CD14-positive monocyte (primary cell): Measurements from ENCODE around the gene ICE1. TPM values are rescaled to one million over a fixed set of nuclear protein-coding genes. Genes with fewer than 3 reads are reported as not detected.

Experiments used
- DNase-seq, 3 donors: peaks; one replicate each; pipeline ENCODE4 v3.0.0-alpha.2; 2011 to 2022
- H2AFZ ChIP-seq: 2 replicates; pipeline ENCODE4 v1.6.0; 2012; ENCODE audit warnings: mild to moderate bottlenecking, low read depth, low read length, inconsistent platforms; ENCODE audit not compliant: insufficient read depth, poor library complexity, severe bottlenecking
- H3K27ac ChIP-seq, 2 donors: 1 replicate in 1 of 2; 2 replicates in 1 of 2; pipeline ENCODE4 v1.5.1; 2012 to 2013; ENCODE audit warnings: low read length in 2 of 2, control low read depth in 1 of 2, inconsistent platforms in 1 of 2, low read depth in 1 of 2, mild to moderate bottlenecking in 1 of 2
- H3K27me3 ChIP-seq, 2 donors: one replicate each; pipeline versions ENCODE4 v1.6.0 to v1.6.1; 2011 to 2013; ENCODE audit warnings: low read length in 2 of 2; ENCODE audit not compliant: control insufficient read depth in 2 of 2, insufficient read depth in 2 of 2
- H3K36me3 ChIP-seq, 2 donors: replicated peaks in 1 of 2; 1 replicate in 1 of 2; 2 replicates in 1 of 2; pipeline versions ENCODE4 v1.5.1 to v1.6.1; 2012 to 2013; ENCODE audit warnings: low read length in 2 of 2, control low read depth in 1 of 2, inconsistent platforms in 1 of 2, mild to moderate bottlenecking in 1 of 2; ENCODE audit not compliant: insufficient read depth in 2 of 2, control insufficient read depth in 1 of 2
- H3K4me1 ChIP-seq, 2 donors: 1 replicate in 1 of 2; 2 replicates in 1 of 2; pipeline versions ENCODE4 v1.5.1 to v1.6.1; 2012 to 2013; ENCODE audit warnings: low read length in 2 of 2, control low read depth in 1 of 2, inconsistent platforms in 1 of 2, mild to moderate bottlenecking in 1 of 2, moderate library complexity in 1 of 2; ENCODE audit not compliant: insufficient read depth in 2 of 2, control insufficient read depth in 1 of 2
- H3K4me2 ChIP-seq: replicated peaks from 2 replicates; pipeline ENCODE3; 2012; ENCODE audit warnings: low read length, moderate library complexity, mild to moderate bottlenecking; ENCODE audit not compliant: poor library complexity, severe bottlenecking; ENCODE audit errors: extremely low read depth
- H3K4me3 ChIP-seq, 3 experiments: fragments of 200-600 bp in 1 of 3; sonication (generic) in 1 of 3; replicated peaks in 1 of 3; 1 replicate in 2 of 3; 2 replicates in 1 of 3; pipeline ENCODE4 v1.5.1; 2011 to 2013; ENCODE audit warnings: low read length in 3 of 3, mild to moderate bottlenecking in 3 of 3, control low read depth in 2 of 3, low read depth in 2 of 3, inconsistent platforms in 1 of 3, moderate library complexity in 1 of 3
- H3K79me2 ChIP-seq: 2 replicates; pipeline ENCODE4 v1.6.0; 2012; ENCODE audit warnings: mild to moderate bottlenecking, control low read depth, inconsistent platforms, low read length, moderate library complexity; ENCODE audit not compliant: insufficient read depth
- H3K9ac ChIP-seq: 2 replicates; pipeline ENCODE4 v1.6.0; 2017; ENCODE audit warnings: low read length, mild to moderate bottlenecking; ENCODE audit not compliant: insufficient read depth, poor library complexity, severe bottlenecking
- H3K9me3 ChIP-seq, 2 donors: replicated peaks in 1 of 2; 1 replicate in 1 of 2; 2 replicates in 1 of 2; pipeline versions ENCODE4 v1.5.1 to v1.6.1; 2012 to 2013; ENCODE audit warnings: low read length in 2 of 2, control low read depth in 1 of 2; ENCODE audit not compliant: control insufficient read depth in 1 of 2, insufficient read depth in 1 of 2
- H4K20me1 ChIP-seq: 2 replicates; pipeline ENCODE4 v1.6.0; 2012; ENCODE audit warnings: mild to moderate bottlenecking, low read length, control low read depth, moderate library complexity; ENCODE audit not compliant: insufficient read depth
- H3K27ac Mint-ChIP-seq, 7 donors: one replicate each; pipeline ENCODE4 v1.8.0; 2020; ENCODE audit warnings: mild to moderate bottlenecking in 7 of 7, mixed read lengths in 7 of 7, moderate library complexity in 6 of 7, inconsistent platforms in 2 of 7
- H3K27me3 Mint-ChIP-seq, 3 donors: one replicate each; pipeline ENCODE4 v1.8.0; 2021 to 2022; ENCODE audit warnings: low read depth in 3 of 3, mild to moderate bottlenecking in 3 of 3, mixed read lengths in 3 of 3, moderate library complexity in 3 of 3, inconsistent platforms in 1 of 3
- H3K36me3 Mint-ChIP-seq, 2 donors: one replicate each; pipeline ENCODE4 v1.8.0; 2020; ENCODE audit warnings: mixed read lengths in 2 of 2, inconsistent platforms in 1 of 2, mild to moderate bottlenecking in 1 of 2
- H3K4me1 Mint-ChIP-seq: one replicate; pipeline ENCODE4 v1.8.0; 2020; ENCODE audit warnings: mild to moderate bottlenecking, mixed read lengths
- H3K4me3 Mint-ChIP-seq, 2 donors: one replicate each; pipeline ENCODE4 v1.8.0; 2020; ENCODE audit warnings: mild to moderate bottlenecking in 2 of 2, mixed read lengths in 2 of 2, moderate library complexity in 1 of 2
- H3K9me3 Mint-ChIP-seq, 7 donors: one replicate each; pipeline ENCODE4 v1.8.0; 2020 to 2022; ENCODE audit warnings: mixed read lengths in 7 of 7, mild to moderate bottlenecking in 6 of 7, moderate library complexity in 6 of 7, inconsistent platforms in 2 of 7
- WGBS: methylation state at CpG from one replicate; pipeline ENCODE4 v1.1.5; 2013; ENCODE audit warnings: missing lambda C conversion rate; ENCODE audit not compliant: insufficient coverage; 5-methylcytosine and 5-hydroxymethylcytosine counted together
- intact Hi-C, 2 donors: fragments of 100-400 bp; cut with micrococcal nuclease; formaldehyde crosslinking; loops; one replicate each; pipeline versions ENCODE4 v1.15.0 to v1.15.1; 2023
- polyA plus RNA-seq, 3 donors: library from polyadenylated mRNA; depleted of rRNA in 1 of 3; unstranded in 2 of 3; stranded (reverse) in 1 of 3; fragments of 300-500 nt in 2 of 3; fragments of >200 nt in 1 of 3; fragmentation: Illumina TruSeq in 2 of 3; gene quantifications; 1 replicate in 2 of 3; 2 replicates in 1 of 3; pipeline ENCODE4 v1.2.3, GENCODE V29; 2012 to 2021
- TF ChIP-seq, protein P1 (sequence below): fragments of 200-600 bp; IDR thresholded peaks from one replicate; pipeline ENCODE4 v1.8.0; 2022; ENCODE audit warnings: antibody characterized with exemption, mild to moderate bottlenecking

ICE1 gene
- polyA plus RNA-seq, 3 donors, result 2.4 to 8.2 (median 6.4) TPM

DNA sequence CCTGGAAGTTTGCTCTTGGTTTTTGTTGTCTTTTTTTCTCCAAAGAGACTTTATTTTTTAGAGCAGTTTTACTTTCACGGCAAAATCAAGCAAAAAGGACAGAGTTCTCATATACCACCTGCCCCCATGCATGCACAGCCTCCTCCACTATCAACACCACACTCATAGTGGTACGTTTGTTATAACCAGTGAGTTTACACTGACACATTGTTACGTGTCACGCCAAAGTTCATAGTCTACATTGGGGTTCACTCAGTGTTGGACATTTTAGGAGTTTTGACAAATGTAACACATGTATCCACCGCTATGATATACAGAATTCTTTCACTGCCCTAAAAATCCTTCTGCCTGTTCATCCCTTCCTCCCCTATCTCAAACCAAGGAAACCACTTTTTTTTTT, 7.5 kb upstream of the ICE1 start:
- WGBS, result 100% methylated on average over 2 of the region's 5 CpGs
- no peak overlapping the region for H3K9ac ChIP-seq
- H3K27me3 Mint-ChIP-seq, result peaks cover 0 to 9% (median 5%) of the 10 kb centered on the region in 3 donors
- DNase-seq, result no peak
- no peak overlapping the region for H3K27ac Mint-ChIP-seq
- no peak overlapping the region for H2AFZ ChIP-seq
- peaks cover 0 to under 1% of the 10 kb centered on the region in 2 donors for H3K9me3 ChIP-seq
- TF ChIP-seq, protein P1, sequence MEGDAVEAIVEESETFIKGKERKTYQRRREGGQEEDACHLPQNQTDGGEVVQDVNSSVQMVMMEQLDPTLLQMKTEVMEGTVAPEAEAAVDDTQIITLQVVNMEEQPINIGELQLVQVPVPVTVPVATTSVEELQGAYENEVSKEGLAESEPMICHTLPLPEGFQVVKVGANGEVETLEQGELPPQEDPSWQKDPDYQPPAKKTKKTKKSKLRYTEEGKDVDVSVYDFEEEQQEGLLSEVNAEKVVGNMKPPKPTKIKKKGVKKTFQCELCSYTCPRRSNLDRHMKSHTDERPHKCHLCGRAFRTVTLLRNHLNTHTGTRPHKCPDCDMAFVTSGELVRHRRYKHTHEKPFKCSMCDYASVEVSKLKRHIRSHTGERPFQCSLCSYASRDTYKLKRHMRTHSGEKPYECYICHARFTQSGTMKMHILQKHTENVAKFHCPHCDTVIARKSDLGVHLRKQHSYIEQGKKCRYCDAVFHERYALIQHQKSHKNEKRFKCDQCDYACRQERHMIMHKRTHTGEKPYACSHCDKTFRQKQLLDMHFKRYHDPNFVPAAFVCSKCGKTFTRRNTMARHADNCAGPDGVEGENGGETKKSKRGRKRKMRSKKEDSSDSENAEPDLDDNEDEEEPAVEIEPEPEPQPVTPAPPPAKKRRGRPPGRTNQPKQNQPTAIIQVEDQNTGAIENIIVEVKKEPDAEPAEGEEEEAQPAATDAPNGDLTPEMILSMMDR, result no peak
- H3K9me3 Mint-ChIP-seq, result peaks cover 2 to 15% (median 8%) of the 10 kb centered on the region in 7 donors
- H4K20me1 ChIP-seq, result no peaks in the 10 kb centered on the region
- no peaks in the 10 kb centered on the region for H3K79me2 ChIP-seq
- H3K4me3 Mint-ChIP-seq, result no peak overlapping the region
- no peaks in the 10 kb centered on the region for H3K4me1 ChIP-seq
- H3K4me2 ChIP-seq, result no peak overlapping the region
- H3K27me3 ChIP-seq, result no peaks in the 10 kb centered on the region
- no peaks in the 10 kb centered on the region for H3K36me3 Mint-ChIP-seq
- intact Hi-C loops, result loop anchor here (5.0 kb wide), 1 partner anchor 273 kb away; the partner anchor contains the start of gene ADAMTS16 (in 2 of the 2)
- no peaks in the 10 kb centered on the region for H3K36me3 ChIP-seq
- no peak overlapping the region for H3K4me3 ChIP-seq
- peaks cover 2% of the 10 kb centered on the region for H3K4me1 Mint-ChIP-seq
- no peak overlapping the region for H3K27ac ChIP-seq

DNA sequence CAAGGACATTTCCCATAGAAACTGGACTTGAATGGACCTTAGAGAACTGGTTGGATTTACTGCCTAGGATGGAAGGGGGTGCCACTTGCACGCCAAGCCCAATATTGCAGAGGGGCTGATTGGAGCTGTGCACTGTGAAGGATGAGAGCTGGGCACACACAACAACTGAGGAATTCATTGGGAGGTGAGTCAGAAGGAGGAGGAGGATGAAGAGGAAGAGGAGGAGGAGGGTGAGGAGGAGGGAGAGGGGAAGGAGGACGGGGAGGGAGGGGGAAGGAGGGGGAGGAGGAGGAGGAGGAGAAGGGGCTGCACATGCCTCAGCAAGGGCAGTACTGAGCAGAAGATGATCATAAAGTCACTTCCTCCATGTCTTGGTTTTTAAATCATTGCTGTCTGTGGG, 5.7 kb upstream of the ICE1 start:
- Mint-ChIP-seq H3K4me1 (peaks cover 13% of the 10 kb centered on the region), H3K36me3 (no peaks in the 10 kb centered on the region), H3K9me3 (peaks cover 0 to 6% (median 2%) of the 10 kb centered on the region in 7 donors), H3K4me3 (no peak overlapping the region), H3K27ac (no peak overlapping the region), H3K27me3 (peaks cover under 1 to 12% (median 3%) of the 10 kb centered on the region in 3 donors)
- H3K9ac ChIP-seq, result no peak overlapping the region
- TF ChIP-seq, protein P1, result no peak
- no peak overlapping the region for H3K4me3 ChIP-seq
- H3K27me3 ChIP-seq, result no peaks in the 10 kb centered on the region
- DNase-seq, result no peak
- H2AFZ ChIP-seq, result no peak overlapping the region
- 40% methylated on average over 1 of the region's 2 CpGs for WGBS
- intact Hi-C loops, result loop anchor here (5.0 kb wide), 1 partner anchor 274 kb away; the partner anchor contains the start of gene ADAMTS16 (in 2 of the 2)
- H3K36me3 ChIP-seq, result no peaks in the 10 kb centered on the region
- no peaks in the 10 kb centered on the region for H4K20me1 ChIP-seq
- peaks cover 9 to 10% of the 10 kb centered on the region in 2 donors for H3K4me1 ChIP-seq
- H3K79me2 ChIP-seq, result no peaks in the 10 kb centered on the region
- H3K9me3 ChIP-seq, result no peaks in the 10 kb centered on the region
- no peak overlapping the region for H3K4me2 ChIP-seq
- no peak overlapping the region for H3K27ac ChIP-seq
